PC-9 (cell line): ENCODE data around the gene ANAPC4. TPM values are rescaled to one million over a fixed set of nuclear protein-coding genes. Genes with fewer than 3 reads are reported as not detected.

Experiments
- BruUV-seq: library from RNA; stranded (reverse); fragments of 400-500 nt; replicated peaks from 2 replicates; lab custom pipeline; 2021; lab: Mats Ljungman, UMichigan
- CTCF ChIA-PET: fragments of 300-600 bp; sonication (Branson Sonifier 250); formaldehyde crosslinking; loops from one replicate; lab custom pipeline; 2022; ENCODE audit warnings: antibody characterized with exemption; lab: Charles Lee
- POLR2A ChIA-PET: fragments of 300-600 bp; sonication (Branson Sonifier 250); formaldehyde crosslinking; loops from one replicate; lab custom pipeline; 2022; ENCODE audit warnings: antibody characterized with exemption; ENCODE audit not compliant: unreplicated experiment; lab: Charles Lee
- DNase-seq, 2 experiments: peaks; one replicate each; pipeline versions ENCODE4 v3.0.0 to v3.0.0-alpha.2; 2015 to 2022; ENCODE audit warnings: mixed read lengths in 1 of 2
- H2AFZ ChIP-seq: fragments of 200-600 bp; sonication (generic); 2 replicates; pipeline ENCODE4 v1.8.1; 2017; ENCODE audit warnings: antibody characterized with exemption
- H3F3A ChIP-seq: fragments of 200-600 bp; sonication (generic); 2 replicates; pipeline ENCODE4 v1.8.1; 2017; ENCODE audit warnings: antibody characterized with exemption, mild to moderate bottlenecking, low read depth; ENCODE audit not compliant: insufficient read depth
- H3K27ac ChIP-seq: fragments of 200-600 bp; sonication (generic); 2 replicates; pipeline ENCODE4 v1.6.1; 2016; ENCODE audit warnings: mixed run types
- H3K27me3 ChIP-seq: fragments of 200-600 bp; sonication (generic); 2 replicates; pipeline ENCODE4 v1.6.1; 2016; ENCODE audit warnings: low read depth, mixed run types; ENCODE audit not compliant: insufficient read depth
- H3K36me3 ChIP-seq: fragments of 200-600 bp; sonication (generic); 2 replicates; pipeline ENCODE4 v1.6.1; 2016; ENCODE audit warnings: low read depth, mixed run types
- H3K4me1 ChIP-seq: fragments of 200-600 bp; sonication (generic); replicated peaks from 2 replicates; pipeline ENCODE4 v1.6.1; 2016; ENCODE audit warnings: mixed run types; ENCODE audit not compliant: insufficient read depth
- H3K4me2 ChIP-seq: fragments of 200-600 bp; sonication (generic); 2 replicates; pipeline ENCODE4 v1.6.1; 2017; ENCODE audit warnings: mixed run types
- H3K4me3 ChIP-seq: fragments of 200-600 bp; sonication (generic); 2 replicates; pipeline ENCODE4 v1.6.1; 2016; ENCODE audit warnings: mixed run types
- H3K79me2 ChIP-seq: fragments of 200-600 bp; sonication (generic); 2 replicates; pipeline ENCODE4 v1.6.1; 2017; ENCODE audit warnings: low read depth, mixed run types
- H3K9me2 ChIP-seq: fragments of 200-600 bp; sonication (generic); 2 replicates; pipeline ENCODE4 v1.8.1; 2017; ENCODE audit warnings: mild to moderate bottlenecking; ENCODE audit not compliant: insufficient read depth
- H3K9me3 ChIP-seq: fragments of 200-600 bp; sonication (generic); 2 replicates; pipeline ENCODE4 v1.8.1; 2016; ENCODE audit warnings: low read depth; ENCODE audit not compliant: insufficient read depth
- H4K20me1 ChIP-seq: fragments of 200-600 bp; sonication (generic); 2 replicates; pipeline ENCODE4 v1.8.1; 2017; ENCODE audit not compliant: insufficient read depth
- CTCF ChIP-seq: fragments of 200-600 bp; sonication (generic); conservative IDR thresholded peaks from 2 replicates; pipeline ENCODE4 v1.6.1; 2017; ENCODE audit warnings: mixed run types, antibody characterized with exemption, mild to moderate bottlenecking, moderate library complexity
- EZH2 ChIP-seq: fragments of 200-600 bp; sonication (generic); IDR thresholded peaks from 2 replicates; pipeline ENCODE4 v1.8.0; 2017; ENCODE audit warnings: antibody characterized with exemption, low read depth
- intact Hi-C: fragments of 100-400 bp; cut with micrococcal nuclease; formaldehyde crosslinking; loops from one replicate; pipeline ENCODE4 v1.10.0; 2022; ENCODE audit not compliant: unreplicated experiment
- total RNA-seq: library from RNA; stranded (reverse); gene quantifications from 2 replicates; pipeline ENCODE4 v1.2.3, GENCODE V29; 2021

The ANAPC4 gene
- total RNA-seq, 1 experiment from 2014 or later = 25.8 TPM

DNA sequence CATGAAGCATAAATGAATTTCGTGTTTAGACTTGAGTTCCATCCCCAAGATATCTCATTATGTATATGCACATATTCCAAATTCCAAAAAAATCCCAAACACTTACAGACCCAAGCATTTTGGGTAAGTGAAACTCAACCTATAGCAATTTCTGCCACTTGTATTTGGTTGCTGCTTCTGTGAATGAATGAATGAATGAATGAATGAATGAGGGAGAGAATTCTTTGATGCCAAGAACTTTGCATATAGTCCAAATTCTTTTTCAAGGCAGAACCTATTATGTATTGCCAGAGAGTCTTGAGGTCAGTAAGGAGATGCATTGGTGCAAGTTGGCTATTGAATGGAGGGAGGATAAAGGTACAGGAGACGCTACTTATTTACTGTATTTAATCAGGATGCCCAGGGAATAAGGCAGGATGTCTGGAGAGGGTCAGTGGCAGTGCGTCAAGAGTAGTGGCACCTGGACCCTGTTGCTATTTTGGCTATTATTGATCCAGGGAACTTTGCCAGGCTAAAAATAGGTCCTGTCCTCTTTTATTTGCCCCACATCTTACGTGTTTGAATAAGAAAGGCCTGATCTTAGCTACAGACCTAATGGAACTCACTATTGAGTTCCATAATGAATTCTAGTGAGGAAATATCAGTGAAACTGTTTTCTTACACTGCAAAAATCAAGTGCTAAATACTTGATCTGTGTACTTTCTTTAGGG, 33.9 kb downstream of the ANAPC4 start:
- Histone ChIP-seq H3K27me3 (no peaks in the 10 kb centered on the region), H3K9me3 (no peaks in the 10 kb centered on the region), H2AFZ (no peak overlapping the region), H3K27ac (no peak overlapping the region), H3K9me2 (no peaks in the 10 kb centered on the region), H3K4me3 (no peak overlapping the region), H3F3A (no peaks in the 10 kb centered on the region), H3K79me2 (no peaks in the 10 kb centered on the region), H3K4me2 (no peak overlapping the region), H4K20me1 (no peaks in the 10 kb centered on the region), H3K4me1 (no peaks in the 10 kb centered on the region), H3K36me3 (peaks cover 13% of the 10 kb centered on the region; the same call in 1 of the 2 replicates)
- no peak for DNase-seq
- TF ChIP-seq CTCF (no peak), EZH2 (no peak)
- no TSS peak for BruUV-seq
- intact Hi-C loops = no loop called here
- POLR2A ChIA-PET = no interaction called here
- CTCF ChIA-PET = no interaction called here

DNA sequence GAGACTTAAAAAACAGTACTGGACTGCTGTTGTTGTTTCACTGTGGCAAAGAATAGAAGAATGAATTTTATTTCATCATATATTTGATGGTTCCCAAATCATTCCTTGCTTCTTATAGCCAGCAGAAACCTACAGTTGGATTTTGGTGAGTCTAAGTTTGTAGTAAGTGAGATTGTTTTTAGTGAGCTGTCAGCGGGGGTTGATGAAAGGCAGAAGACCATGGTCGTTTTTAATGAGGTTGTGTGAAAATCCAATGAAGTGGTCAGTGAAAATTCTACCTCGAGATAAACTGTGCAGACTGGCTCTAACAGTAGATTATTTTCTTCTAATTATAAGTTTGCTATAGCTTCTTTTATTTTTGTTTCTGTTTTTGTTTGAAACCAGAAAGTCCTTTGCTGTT, 36.2 kb downstream of the ANAPC4 start:
- no peak for DNase-seq
- intact Hi-C loops = no loop called here
- Histone ChIP-seq H2AFZ (no peak overlapping the region), H3K4me3 (no peak overlapping the region), H3K9me3 (no peaks in the 10 kb centered on the region), H3F3A (no peaks in the 10 kb centered on the region), H3K9me2 (no peaks in the 10 kb centered on the region), H3K4me2 (no peak overlapping the region), H3K79me2 (no peaks in the 10 kb centered on the region), H3K4me1 (no peaks in the 10 kb centered on the region), H4K20me1 (no peaks in the 10 kb centered on the region), H3K27me3 (no peaks in the 10 kb centered on the region), H3K27ac (no peak overlapping the region), H3K36me3 (peaks cover 13% of the 10 kb centered on the region; the same call in 1 of the 2 replicates)
- no TSS peak for BruUV-seq
- ChIA-PET CTCF (interaction anchor here (0.7 kb wide), 2 partner anchors 18 to 664 kb away, joined by 3 to 4 read pairs; no protein-coding TSS in a partner anchor), POLR2A (no interaction called here)
- TF ChIP-seq CTCF (no peak), EZH2 (no peak)

DNA sequence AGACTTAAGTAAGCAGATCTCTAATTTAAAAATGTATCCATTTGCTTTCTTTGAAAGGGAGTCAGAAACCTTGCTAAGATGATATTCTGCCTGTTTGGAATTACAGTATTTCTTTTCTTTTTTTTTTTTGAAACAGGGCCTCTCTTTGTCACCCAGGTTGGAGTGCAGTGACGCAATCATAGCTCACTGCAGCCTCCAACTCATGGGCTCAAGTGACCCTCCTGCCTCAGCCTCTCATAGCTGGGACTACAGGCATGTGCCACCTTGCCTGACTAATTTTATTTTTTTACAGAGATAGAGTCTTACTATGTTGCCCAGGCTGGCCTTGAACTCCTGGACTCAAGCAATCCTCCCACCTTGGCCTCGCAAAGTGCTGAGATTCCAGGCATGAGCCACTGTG, 40.0 kb downstream of the ANAPC4 start:
- Histone ChIP-seq H4K20me1 (no peaks in the 10 kb centered on the region), H3K79me2 (no peaks in the 10 kb centered on the region), H3K27ac (no peak overlapping the region), H3K4me3 (no peak overlapping the region), H3K4me2 (no peak overlapping the region), H3K9me3 (no peaks in the 10 kb centered on the region), H3K36me3 (peaks cover 7% of the 10 kb centered on the region; the same call in 1 of the 2 replicates), H3K27me3 (no peaks in the 10 kb centered on the region), H3K9me2 (no peaks in the 10 kb centered on the region), H3K4me1 (no peaks in the 10 kb centered on the region), H3F3A (no peaks in the 10 kb centered on the region), H2AFZ (no peak overlapping the region)
- ChIA-PET POLR2A (no interaction called here), CTCF (no interaction called here)
- no TSS peak for BruUV-seq
- TF ChIP-seq CTCF = no peak
- no peak for TF ChIP-seq EZH2
- intact Hi-C loops = no loop called here
- no peak for DNase-seq
